ENCODE measurements around the gene LINC01488. TPM values are rescaled to one million over a fixed set of nuclear protein-coding genes. Genes with fewer than 3 reads are reported as not detected.

Gene LINC01488
- total RNA-seq, 1 donor from 2014 or later = not detected

GRCh38 chr11:69463995-69464960, 17.2 kb upstream of the LINC01488 start:
- TF ChIP-seq, protein P1, sequence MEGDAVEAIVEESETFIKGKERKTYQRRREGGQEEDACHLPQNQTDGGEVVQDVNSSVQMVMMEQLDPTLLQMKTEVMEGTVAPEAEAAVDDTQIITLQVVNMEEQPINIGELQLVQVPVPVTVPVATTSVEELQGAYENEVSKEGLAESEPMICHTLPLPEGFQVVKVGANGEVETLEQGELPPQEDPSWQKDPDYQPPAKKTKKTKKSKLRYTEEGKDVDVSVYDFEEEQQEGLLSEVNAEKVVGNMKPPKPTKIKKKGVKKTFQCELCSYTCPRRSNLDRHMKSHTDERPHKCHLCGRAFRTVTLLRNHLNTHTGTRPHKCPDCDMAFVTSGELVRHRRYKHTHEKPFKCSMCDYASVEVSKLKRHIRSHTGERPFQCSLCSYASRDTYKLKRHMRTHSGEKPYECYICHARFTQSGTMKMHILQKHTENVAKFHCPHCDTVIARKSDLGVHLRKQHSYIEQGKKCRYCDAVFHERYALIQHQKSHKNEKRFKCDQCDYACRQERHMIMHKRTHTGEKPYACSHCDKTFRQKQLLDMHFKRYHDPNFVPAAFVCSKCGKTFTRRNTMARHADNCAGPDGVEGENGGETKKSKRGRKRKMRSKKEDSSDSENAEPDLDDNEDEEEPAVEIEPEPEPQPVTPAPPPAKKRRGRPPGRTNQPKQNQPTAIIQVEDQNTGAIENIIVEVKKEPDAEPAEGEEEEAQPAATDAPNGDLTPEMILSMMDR (IDR thresholded peaks at IDR 0.05; ENCODE audit: insufficient read depth, low read length, severe bottlenecking) = no peak
- Histone ChIP-seq H3K36me3 (ENCODE audit: control insufficient read depth, insufficient read depth, low read length) (no peaks in the 10 kb centered on the region), H3K27me3 (ENCODE audit: control insufficient read depth, insufficient read depth, low read length) (no peaks in the 10 kb centered on the region), H3K4me3 (ENCODE audit: low read depth, low read length) (no peak overlapping the region)
- no peak for FAIRE-seq
- DNase-seq (ENCODE audit: low read depth) = no peak

GRCh38 chr11:69465236-69466000, 16.0 kb upstream of the LINC01488 start:
- Histone ChIP-seq H3K27me3 (ENCODE audit: control insufficient read depth, insufficient read depth, low read length) (no peaks in the 10 kb centered on the region), H3K36me3 (ENCODE audit: control insufficient read depth, insufficient read depth, low read length) (no peaks in the 10 kb centered on the region), H3K4me3 (ENCODE audit: low read depth, low read length) (no peak overlapping the region)
- FAIRE-seq = no peak
- peak; percentile 59 for DNase-seq (ENCODE audit: low read depth)
- TF ChIP-seq, protein P1 (IDR thresholded peaks at IDR 0.05; ENCODE audit: insufficient read depth, low read length, severe bottlenecking) = no peak

DNA sequence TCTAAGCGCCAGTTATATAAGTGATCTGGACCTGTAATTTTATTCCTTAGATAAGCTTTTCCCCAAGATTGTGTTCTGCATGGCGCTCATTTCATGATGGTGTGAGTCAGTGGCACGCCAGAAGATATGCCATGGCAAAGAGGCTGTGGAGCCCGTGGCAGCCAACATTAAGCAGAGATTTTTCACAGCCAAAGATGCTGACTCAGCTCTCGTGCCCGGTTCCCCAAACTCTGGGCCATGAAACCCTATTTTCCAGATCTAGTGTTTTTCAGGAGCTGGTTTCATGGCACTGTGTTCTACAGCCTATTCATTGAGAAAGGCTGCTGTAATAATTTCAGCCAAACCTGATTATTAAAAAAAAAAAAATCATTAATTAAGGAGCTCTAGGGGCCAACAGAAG, 15.4 kb upstream of the LINC01488 start:
- H3K4me3 ChIP-seq (ENCODE audit: low read depth, low read length) = no peak overlapping the region
- no peaks in the 10 kb centered on the region for H3K27me3 ChIP-seq (ENCODE audit: control insufficient read depth, insufficient read depth, low read length)
- DNase-seq (ENCODE audit: low read depth) = peak; percentile 22
- FAIRE-seq = no peak
- no peaks in the 10 kb centered on the region for H3K36me3 ChIP-seq (ENCODE audit: control insufficient read depth, insufficient read depth, low read length)
- TF ChIP-seq, protein P1 (IDR thresholded peaks at IDR 0.05; ENCODE audit: insufficient read depth, low read length, severe bottlenecking) = no peak

DNA sequence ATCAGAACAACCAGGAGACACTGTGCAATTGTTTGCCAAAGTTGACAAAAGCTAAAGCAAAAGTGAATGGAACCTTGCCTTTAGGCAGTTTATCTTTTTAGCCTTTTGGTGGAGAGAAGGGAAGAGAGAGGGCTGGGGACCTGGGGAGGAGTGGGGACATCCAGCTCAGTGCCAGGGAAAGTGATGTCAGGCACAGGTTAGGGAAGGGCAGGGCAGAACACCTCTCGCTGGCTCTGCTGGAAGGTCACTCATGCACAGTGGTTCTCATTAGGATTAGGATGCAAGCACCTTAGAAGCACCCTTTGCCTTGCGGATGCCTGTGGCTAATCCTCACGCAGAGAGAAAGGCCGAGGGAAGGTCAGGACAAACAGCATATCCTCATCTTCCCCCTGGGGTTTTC, 14.3 kb upstream of the LINC01488 start:
- no peaks in the 10 kb centered on the region for H3K36me3 ChIP-seq (ENCODE audit: control insufficient read depth, insufficient read depth, low read length)
- FAIRE-seq (no peak), DNase-seq (ENCODE audit: low read depth) (no peak)
- no peaks in the 10 kb centered on the region for H3K27me3 ChIP-seq (ENCODE audit: control insufficient read depth, insufficient read depth, low read length)
- TF ChIP-seq, protein P1 (IDR thresholded peaks at IDR 0.05; ENCODE audit: insufficient read depth, low read length, severe bottlenecking) = no peak
- H3K4me3 ChIP-seq (ENCODE audit: low read depth, low read length) = no peak overlapping the region

- TF ChIP-seq, protein P1 (IDR thresholded peaks at IDR 0.05; ENCODE audit: insufficient read depth, low read length, severe bottlenecking) = no peak
- FAIRE-seq (no peak), DNase-seq (ENCODE audit: low read depth) (no peak)
- Histone ChIP-seq H3K27me3 (ENCODE audit: control insufficient read depth, insufficient read depth, low read length) (no peaks in the 10 kb centered on the region), H3K36me3 (ENCODE audit: control insufficient read depth, insufficient read depth, low read length) (no peaks in the 10 kb centered on the region), H3K4me3 (ENCODE audit: low read depth, low read length) (no peak overlapping the region)
These were observed 13.8 kb upstream of the LINC01488 start for GRCh38 chr11:69467646-69468045.
